Astrocyte (in vitro differentiated cells and primary cell): ENCODE data around the gene PTPN14. TPM values are rescaled to one million over a fixed set of nuclear protein-coding genes. Genes with fewer than 3 reads are reported as not detected.

Source experiments
- DNase-seq: peaks from one replicate; pipeline ENCODE4 v3.0.0-alpha.2; 2010; ENCODE audit warnings: low read depth
- FAIRE-seq: peaks from 2 replicates; lab custom pipeline; 2011; peaks lifted over from hg19 to GRCh38; lab: Jason Lieb, UNC
- H2AFZ ChIP-seq: 2 replicates; pipeline ENCODE4 v1.6.0; 2012; ENCODE audit warnings: low read depth, low read length, inconsistent platforms
- H3K27ac ChIP-seq: 2 replicates; pipeline ENCODE4 v1.5.1; 2011; ENCODE audit warnings: low read depth, low read length, inconsistent platforms
- H3K27me3 ChIP-seq: 2 replicates; pipeline ENCODE4 v1.6.0; 2011; ENCODE audit warnings: low read length, inconsistent platforms; ENCODE audit not compliant: insufficient read depth
- H3K36me3 ChIP-seq: 2 replicates; pipeline ENCODE4 v1.5.1; 2011; ENCODE audit warnings: low read length, inconsistent platforms; ENCODE audit not compliant: insufficient read depth
- H3K4me1 ChIP-seq: 2 replicates; pipeline ENCODE4 v1.5.1; 2011; ENCODE audit warnings: low read length, inconsistent platforms; ENCODE audit not compliant: insufficient read depth
- H3K4me2 ChIP-seq: 2 replicates; pipeline ENCODE4 v1.6.0; 2012; ENCODE audit warnings: low read length, inconsistent platforms
- H3K4me3 ChIP-seq: 2 replicates; pipeline ENCODE4 v1.5.1; 2011; ENCODE audit warnings: low read depth, mild to moderate bottlenecking, low read length, inconsistent platforms; ENCODE audit not compliant: insufficient read depth
- H3K79me2 ChIP-seq: 2 replicates; pipeline ENCODE4 v1.6.0; 2012; ENCODE audit warnings: mild to moderate bottlenecking, low read length, inconsistent platforms; ENCODE audit not compliant: insufficient read depth
- H3K9ac ChIP-seq: 2 replicates; pipeline ENCODE4 v1.6.0; 2012; ENCODE audit warnings: mild to moderate bottlenecking, low read length, inconsistent platforms
- H3K9me3 ChIP-seq: 2 replicates; pipeline ENCODE4 v1.5.1; 2012; ENCODE audit warnings: low read depth, mild to moderate bottlenecking, low read length, inconsistent platforms; ENCODE audit not compliant: insufficient read depth
- H4K20me1 ChIP-seq: 2 replicates; pipeline ENCODE4 v1.6.0; 2012; ENCODE audit warnings: low read length, inconsistent platforms; ENCODE audit not compliant: insufficient read depth
- H3K27ac Mint-ChIP-seq: one replicate; pipeline ENCODE4 v1.8.0; 2021; ENCODE audit warnings: mild to moderate bottlenecking, mixed read lengths; ENCODE audit not compliant: unreplicated experiment
- H3K27me3 Mint-ChIP-seq: one replicate; pipeline ENCODE4 v1.8.0; 2021; ENCODE audit warnings: low read depth, mixed read lengths; ENCODE audit not compliant: unreplicated experiment
- H3K36me3 Mint-ChIP-seq: one replicate; pipeline ENCODE4 v1.8.0; 2021; ENCODE audit warnings: low read depth, mixed read lengths; ENCODE audit not compliant: unreplicated experiment
- H3K4me1 Mint-ChIP-seq: one replicate; pipeline ENCODE4 v1.8.0; 2021; ENCODE audit warnings: low read depth, mixed read lengths; ENCODE audit not compliant: unreplicated experiment
- H3K4me3 Mint-ChIP-seq: one replicate; pipeline ENCODE4 v1.8.0; 2021; ENCODE audit warnings: mild to moderate bottlenecking, moderate library complexity, mixed read lengths; ENCODE audit not compliant: unreplicated experiment
- H3K9me3 Mint-ChIP-seq: one replicate; pipeline ENCODE4 v1.8.0; 2021; ENCODE audit warnings: mild to moderate bottlenecking, mixed read lengths; ENCODE audit not compliant: unreplicated experiment
- CTCF ChIP-seq: IDR thresholded peaks from 2 replicates; pipeline ENCODE4 v1.5.1; 2011; ENCODE audit warnings: low read depth, mild to moderate bottlenecking, inconsistent platforms, low read length, moderate library complexity; ENCODE audit not compliant: insufficient read depth
- EZH2 ChIP-seq: IDR thresholded peaks from 2 replicates; pipeline ENCODE4 v1.6.1; 2012; ENCODE audit warnings: mild to moderate bottlenecking, low read length, inconsistent platforms; ENCODE audit not compliant: insufficient read depth
- total RNA-seq: library from RNA; stranded (reverse); gene quantifications from 2 replicates; pipeline ENCODE4 v1.2.1, GENCODE V29; 2021

The PTPN14 gene
- total RNA-seq, 1 donor from 2014 or later, result 177 TPM

GRCh38 chr1:214500340-214501055 lies 50.9 kb downstream of the PTPN14 start:
- Mint-ChIP-seq H3K9me3 (no peaks in the 10 kb centered on the region), H3K27ac (peak overlapping the region; percentile 66), H3K4me1 (peaks cover 58% of the 10 kb centered on the region), H3K27me3 (no peaks in the 10 kb centered on the region), H3K36me3 (peaks cover 16% of the 10 kb centered on the region), H3K4me3 (peak overlapping the region; percentile 15)
- no peaks in the 10 kb centered on the region for H3K36me3 ChIP-seq
- TF ChIP-seq EZH2, result no peak
- TF ChIP-seq CTCF, result no peak
- H3K4me1 ChIP-seq, result no peaks in the 10 kb centered on the region
- H2AFZ ChIP-seq, result no peak overlapping the region
- FAIRE-seq (no peak), DNase-seq (peak; percentile 53)
- H3K9me3 ChIP-seq, result no peaks in the 10 kb centered on the region
- H4K20me1 ChIP-seq, result peaks cover 75% of the 10 kb centered on the region
- H3K4me2 ChIP-seq, result no peak overlapping the region
- H3K4me3 ChIP-seq, result no peak overlapping the region
- no peak overlapping the region for H3K9ac ChIP-seq
- H3K27ac ChIP-seq, result no peak overlapping the region
- H3K79me2 ChIP-seq, result peaks cover 98% of the 10 kb centered on the region
- no peaks in the 10 kb centered on the region for H3K27me3 ChIP-seq

GRCh38 chr1:214499732-214500131 lies 51.7 kb downstream of the PTPN14 start:
- Histone ChIP-seq H3K27me3 (no peaks in the 10 kb centered on the region), H2AFZ (no peak overlapping the region), H3K4me2 (no peak overlapping the region), H3K9ac (no peak overlapping the region), H3K4me1 (peaks cover 6% of the 10 kb centered on the region), H3K36me3 (no peaks in the 10 kb centered on the region), H3K79me2 (peaks cover 97% of the 10 kb centered on the region), H3K27ac (no peak overlapping the region), H4K20me1 (peaks cover 74% of the 10 kb centered on the region), H3K9me3 (no peaks in the 10 kb centered on the region), H3K4me3 (no peak overlapping the region)
- no peaks in the 10 kb centered on the region for H3K9me3 Mint-ChIP-seq
- DNase-seq (no peak), FAIRE-seq (no peak)
- H3K4me1 Mint-ChIP-seq, result peaks cover 59% of the 10 kb centered on the region
- H3K4me3 Mint-ChIP-seq, result no peak overlapping the region
- peaks cover 12% of the 10 kb centered on the region for H3K36me3 Mint-ChIP-seq
- H3K27me3 Mint-ChIP-seq, result no peaks in the 10 kb centered on the region
- no peak for TF ChIP-seq CTCF
- no peak for TF ChIP-seq EZH2
- no peak overlapping the region for H3K27ac Mint-ChIP-seq

GRCh38 chr1:214498021-214498420 lies 53.4 kb downstream of the PTPN14 start:
- peaks cover 10% of the 10 kb centered on the region for H3K36me3 Mint-ChIP-seq
- H3K36me3 ChIP-seq, result no peaks in the 10 kb centered on the region
- no peaks in the 10 kb centered on the region for H3K27me3 Mint-ChIP-seq
- no peak overlapping the region for H3K4me2 ChIP-seq
- no peak for FAIRE-seq
- no peak overlapping the region for H3K27ac ChIP-seq
- no peaks in the 10 kb centered on the region for H3K27me3 ChIP-seq
- no peaks in the 10 kb centered on the region for H3K9me3 ChIP-seq
- H4K20me1 ChIP-seq, result peaks cover 66% of the 10 kb centered on the region
- H3K4me1 Mint-ChIP-seq, result peaks cover 63% of the 10 kb centered on the region
- H3K4me1 ChIP-seq, result peaks cover 14% of the 10 kb centered on the region
- H3K4me3 ChIP-seq, result no peak overlapping the region
- TF ChIP-seq EZH2 (no peak), CTCF (no peak)
- no peak overlapping the region for H3K4me3 Mint-ChIP-seq
- no peaks in the 10 kb centered on the region for H3K9me3 Mint-ChIP-seq
- no peak overlapping the region for H3K9ac ChIP-seq
- H3K79me2 ChIP-seq, result peaks cover 97% of the 10 kb centered on the region
- DNase-seq, result no peak
- H2AFZ ChIP-seq, result no peak overlapping the region
- H3K27ac Mint-ChIP-seq, result no peak overlapping the region
